Amygdala (tissue), 56 donors: ENCODE measurements around the gene RHBG.
"Not testable (repeated sequence)": the region's sequence is repeated elsewhere in the genome, so short reads cannot be mapped to it uniquely, and the experiment has no call there.

Experiments
- DNase-seq, 56 donors: peaks; one replicate each; lab custom pipeline; 2025; lab: John Stamatoyannopoulos, UW

Gene RHBG

DNA sequence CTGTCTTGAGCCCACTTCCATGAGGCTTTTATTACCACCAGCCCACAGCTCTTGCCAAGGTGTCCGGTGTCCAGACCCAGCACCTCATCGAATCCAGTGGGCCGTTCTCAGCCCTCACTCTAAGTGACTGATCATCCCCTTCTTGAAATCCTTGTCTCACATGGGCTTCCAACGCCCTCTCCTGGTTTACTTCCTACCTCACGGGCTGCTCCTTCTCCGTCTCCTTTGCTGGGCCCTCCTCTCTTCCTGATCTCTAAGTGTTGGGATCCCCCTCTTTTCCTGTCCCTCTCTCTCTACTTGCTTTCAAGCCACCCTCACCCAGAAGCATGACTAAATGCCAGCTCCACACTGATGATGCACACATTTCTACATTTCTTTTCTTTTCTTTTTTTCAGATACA lies 9.0 kb upstream of the RHBG start:
- no peak for DNase-seq

DNA sequence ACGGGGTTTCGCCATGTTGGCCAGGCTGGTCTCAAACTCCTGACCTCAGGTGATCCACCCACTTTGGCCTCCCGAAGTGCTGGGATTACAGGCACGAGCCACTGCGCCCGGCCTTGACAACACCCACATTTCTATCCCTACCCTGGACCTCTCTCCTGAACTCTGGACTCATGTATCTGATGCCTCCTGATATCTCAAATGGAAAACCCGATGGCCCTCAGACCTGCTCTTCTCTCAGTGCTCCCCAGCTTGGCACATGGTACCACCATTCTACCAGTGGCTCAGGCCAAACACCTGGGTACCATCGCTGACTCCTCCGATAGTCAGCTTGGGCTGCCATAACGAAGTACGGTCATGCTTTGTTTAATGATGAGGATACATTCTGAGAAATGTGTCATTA lies 8.5 kb upstream of the RHBG start:
- DNase-seq: no peak

DNA sequence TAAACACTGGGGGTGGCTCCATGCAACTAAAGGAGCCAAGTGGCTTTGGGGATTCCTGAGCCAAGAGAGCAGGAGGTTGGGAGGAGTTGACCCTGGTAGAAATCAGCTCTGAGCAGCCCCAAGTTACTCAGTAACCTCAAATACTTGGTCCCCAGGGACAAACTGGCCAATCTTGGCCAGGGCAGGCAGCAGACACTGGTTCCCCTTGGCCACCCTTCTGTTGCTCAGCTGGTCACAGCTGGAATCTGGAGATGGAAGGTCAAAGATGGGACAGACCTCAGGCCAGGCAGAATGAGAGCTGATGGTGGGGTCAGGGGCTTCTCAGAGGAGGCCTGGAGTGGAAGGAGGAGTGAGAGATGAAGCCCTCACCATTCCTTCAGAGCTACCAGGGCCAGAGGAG lies 3.3 kb upstream of the RHBG start:
- DNase-seq: no peak

DNA sequence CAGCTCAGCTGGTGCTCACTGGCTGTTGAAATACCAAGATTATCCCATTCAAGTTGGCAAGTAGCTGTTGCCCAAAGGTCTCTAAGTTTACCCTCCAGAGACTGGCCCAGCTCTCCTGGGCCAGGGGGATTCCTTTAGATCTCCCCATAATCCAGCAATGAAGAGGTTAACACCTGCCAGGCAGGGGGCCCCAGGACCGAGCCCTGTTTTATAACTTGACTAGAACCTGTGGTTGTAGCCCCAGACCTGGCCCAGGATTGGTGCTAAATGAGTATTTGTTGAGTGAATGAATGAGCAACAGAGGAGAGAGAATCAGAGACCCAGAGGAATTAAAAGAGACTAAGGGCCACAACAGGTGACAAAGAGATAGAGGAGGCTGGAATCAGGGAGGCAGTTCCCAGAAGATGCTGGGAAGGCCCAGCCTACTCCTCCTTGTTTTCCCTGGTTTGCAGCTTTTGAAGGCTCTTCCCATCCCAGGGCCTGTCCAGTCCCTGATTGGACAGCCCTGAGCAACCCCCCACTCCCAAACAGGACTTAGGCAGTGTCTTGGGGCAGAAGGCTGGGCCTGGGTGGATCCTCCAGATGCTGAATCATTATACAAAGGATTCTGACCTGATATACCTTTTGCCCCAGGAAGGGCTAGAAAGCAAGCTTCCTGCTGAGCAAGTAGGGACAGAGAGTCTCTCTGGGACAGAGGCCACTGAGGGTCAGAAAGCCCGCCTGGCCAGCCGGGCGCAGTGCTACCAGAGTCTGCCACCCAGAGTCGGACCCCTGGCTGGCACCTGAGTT lies 2.4 kb upstream of the RHBG start:
- no peak for DNase-seq

DNA sequence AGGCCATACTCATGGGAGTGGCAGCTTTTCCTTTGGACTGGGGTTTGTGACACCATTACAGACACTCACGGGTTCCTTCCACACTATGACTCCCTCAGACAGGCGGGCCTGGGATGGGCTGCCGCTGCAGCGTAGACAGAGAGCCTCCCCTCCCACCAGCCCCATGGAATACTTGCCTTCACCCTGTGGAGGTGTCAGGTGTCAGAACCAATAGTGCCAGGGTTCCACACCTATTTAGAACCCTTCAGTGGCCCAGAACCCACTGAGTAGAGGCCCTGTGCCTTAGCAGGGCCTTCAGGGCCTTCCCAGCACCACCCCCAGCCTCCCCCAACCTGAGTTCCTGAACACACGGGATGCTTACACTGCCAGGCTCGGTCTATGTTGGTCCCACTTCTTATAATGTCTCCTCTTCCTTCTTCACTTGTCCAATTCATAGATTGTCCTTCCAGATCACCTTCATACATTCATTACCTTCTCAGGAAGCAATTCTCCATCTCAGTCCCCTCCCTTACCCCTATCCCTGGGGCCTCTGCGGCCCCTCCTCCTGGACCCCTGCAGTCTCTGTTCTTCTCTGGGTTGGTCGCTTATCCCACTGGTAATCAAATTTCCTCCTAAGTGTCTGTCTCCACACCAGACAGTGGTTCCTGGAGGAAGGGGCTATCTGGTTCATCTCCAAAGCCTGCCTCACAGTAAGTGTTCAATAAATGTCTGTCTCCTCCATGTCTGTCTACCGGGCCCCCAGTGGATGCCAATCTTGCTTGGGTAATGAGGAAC lies 1.4 kb upstream of the RHBG start:
- DNase-seq: no peak

DNA sequence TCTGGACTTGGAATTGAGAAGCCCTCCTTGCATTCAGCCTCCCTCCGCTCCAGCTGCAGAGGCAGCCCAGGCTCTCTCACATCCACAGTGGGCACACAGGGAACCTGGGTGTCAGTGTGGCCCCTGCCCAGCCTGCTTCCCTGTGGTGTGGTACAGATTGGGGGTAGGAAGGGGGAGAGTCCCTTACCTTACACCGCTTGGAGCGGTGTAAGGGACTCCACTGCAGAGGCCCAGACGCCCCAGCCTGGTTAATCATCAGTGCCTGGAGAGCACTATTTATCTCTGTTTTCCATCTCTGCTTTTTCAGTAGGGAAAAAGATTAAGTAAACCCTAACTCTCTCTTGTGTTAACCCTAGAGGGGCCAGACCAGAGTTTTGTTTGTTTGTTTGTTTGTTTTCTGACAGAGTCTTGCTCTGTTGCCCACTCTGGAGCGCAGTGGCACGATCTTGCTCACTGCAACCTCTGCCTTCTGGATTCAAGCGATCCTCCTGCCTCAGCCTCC lies 803 bp upstream of the RHBG start:
- no peak for DNase-seq

DNA sequence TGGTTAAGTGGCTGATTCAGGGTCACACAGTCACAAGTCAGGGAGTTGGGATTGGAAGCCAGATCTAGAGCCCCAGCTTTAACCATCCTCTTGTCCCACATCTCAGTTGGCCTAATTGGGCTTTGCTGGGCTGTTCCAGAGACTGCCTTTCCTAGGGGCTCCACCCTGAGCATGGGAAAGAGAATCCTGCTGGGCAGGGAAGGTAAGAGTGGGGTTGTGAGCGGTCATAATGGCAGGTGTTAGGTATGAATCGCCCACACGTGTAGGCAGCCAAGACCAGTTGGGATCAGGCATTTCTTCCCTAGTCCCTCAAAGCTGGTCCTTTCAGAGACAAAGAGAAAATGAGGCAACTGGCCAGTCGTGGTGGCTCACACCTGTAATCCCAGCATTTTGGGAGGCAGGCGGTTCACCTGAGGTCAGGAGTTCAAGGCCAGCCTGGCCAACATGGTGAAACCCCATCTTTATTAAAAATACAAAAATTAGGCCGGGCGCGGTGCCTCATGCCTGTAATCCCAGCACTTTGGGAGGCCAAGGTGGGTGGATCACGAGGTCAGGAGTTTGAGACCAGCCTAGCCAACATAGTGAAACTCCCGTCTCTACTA lies 775 bp downstream of the RHBG start:
- DNase-seq: not testable (repeated sequence)

DNA sequence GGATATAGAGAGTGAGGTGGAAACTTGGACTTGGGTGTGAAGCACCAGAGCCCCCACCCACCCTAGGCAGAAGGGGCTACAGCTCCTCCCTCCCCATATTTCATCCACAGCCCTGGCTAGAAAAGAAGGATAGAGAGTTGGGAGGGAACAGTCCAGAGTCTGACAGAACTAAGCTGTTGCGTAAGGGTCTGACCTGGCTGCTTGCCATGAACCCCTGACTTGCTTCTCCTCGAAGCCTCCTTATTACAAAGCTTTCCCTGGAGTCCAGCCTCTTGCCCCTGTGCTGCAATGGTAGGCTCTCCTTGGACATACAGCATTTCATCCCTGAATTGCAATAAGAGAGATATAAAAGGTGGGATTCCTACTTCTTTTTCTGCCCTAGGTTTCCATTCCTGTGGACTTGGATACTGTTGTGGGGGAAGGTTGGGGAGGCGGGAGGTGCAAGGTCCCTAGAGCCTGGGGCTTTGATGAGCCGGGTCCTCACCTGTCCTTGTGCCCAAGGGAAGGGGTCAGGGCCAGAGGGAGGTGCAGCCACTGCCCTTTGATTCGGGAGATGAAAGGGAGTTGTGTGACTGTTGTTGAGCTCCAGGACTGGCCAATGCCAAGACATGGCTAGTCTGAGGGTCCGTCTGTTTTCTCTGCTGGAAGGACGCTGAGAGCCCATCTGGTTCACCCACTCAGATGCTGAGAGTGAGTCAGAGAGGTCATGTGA lies 2.7 kb downstream of the RHBG start:
- peak in 3 of 56 donors; percentile 12 to 20 (median 14) for DNase-seq

DNA sequence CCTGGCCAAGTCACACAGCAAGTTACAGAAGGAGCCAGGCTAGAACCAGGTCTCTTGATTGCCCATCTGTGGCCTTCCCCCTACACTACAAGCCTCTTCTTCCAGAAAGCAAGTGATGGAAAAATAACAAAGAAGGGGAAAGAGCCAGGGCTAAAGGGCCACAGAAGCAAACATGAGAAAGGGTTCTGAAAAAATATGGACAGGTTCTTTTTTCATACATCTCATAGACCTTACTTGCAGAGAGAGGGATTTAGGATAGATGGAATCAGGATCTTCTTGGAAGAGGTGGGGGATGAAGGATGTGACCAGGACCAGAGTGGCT lies 3.2 kb downstream of the RHBG start:
- DNase-seq: no peak

DNA sequence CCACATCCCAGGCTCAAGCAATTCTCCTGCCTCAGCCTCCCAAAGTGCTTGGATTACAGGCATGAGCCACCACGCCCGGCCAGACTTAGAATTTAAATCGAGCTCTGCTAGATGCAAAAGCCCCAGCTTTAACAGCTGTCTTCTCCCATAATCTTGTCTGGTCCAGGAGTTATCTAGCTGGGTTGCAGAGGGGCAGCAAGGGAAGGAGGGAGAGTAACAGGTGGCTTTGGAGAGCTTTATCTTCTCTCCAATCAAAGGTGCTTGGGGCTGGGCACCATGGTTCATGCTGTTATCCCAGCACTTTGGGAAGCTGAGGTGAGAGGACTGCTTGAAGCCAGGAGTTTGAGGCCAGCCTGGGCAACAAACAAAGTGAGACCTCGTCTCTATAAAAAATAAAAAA lies 3.9 kb downstream of the RHBG start:
- DNase-seq: no peak

DNA sequence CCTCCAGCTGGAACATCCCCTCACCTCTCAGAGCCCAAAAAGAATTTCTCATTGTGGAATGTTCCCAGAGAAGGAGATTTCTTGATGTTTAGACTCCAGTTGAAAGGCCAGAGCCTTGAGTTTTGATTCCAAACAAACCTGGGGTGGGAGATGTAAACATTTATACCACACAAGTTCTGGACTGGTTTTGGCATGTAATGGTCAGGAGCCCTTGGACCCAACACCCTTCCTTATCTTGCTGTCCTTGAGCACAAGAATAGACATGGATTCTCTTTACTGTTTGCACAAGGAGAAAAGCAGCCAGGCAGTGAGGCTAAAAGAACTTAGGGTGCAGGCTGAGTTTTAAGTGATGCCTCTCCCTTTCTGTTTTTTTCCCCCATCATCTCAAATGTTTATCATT lies 4.5 kb downstream of the RHBG start:
- no peak for DNase-seq

DNA sequence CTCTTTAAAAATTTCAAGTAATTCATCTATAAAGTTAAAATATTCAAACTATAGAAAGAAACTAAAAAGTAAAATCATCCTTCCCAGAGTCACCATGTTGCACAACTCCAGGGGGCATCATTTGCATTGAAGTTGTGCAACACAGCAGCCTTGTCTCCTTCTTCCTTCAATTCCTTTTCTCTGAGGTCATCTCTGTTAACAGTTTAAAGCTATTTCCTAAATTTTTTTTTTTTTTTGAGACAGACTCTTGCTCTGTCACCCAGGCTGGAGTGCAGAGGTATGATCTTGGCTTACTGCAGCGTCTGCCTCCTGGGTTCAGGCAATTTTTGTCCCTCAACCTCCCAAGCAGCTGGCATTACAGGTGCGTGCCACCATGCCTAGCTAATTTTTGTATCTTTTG lies 7.1 kb downstream of the RHBG start:
- DNase-seq: no peak

DNA sequence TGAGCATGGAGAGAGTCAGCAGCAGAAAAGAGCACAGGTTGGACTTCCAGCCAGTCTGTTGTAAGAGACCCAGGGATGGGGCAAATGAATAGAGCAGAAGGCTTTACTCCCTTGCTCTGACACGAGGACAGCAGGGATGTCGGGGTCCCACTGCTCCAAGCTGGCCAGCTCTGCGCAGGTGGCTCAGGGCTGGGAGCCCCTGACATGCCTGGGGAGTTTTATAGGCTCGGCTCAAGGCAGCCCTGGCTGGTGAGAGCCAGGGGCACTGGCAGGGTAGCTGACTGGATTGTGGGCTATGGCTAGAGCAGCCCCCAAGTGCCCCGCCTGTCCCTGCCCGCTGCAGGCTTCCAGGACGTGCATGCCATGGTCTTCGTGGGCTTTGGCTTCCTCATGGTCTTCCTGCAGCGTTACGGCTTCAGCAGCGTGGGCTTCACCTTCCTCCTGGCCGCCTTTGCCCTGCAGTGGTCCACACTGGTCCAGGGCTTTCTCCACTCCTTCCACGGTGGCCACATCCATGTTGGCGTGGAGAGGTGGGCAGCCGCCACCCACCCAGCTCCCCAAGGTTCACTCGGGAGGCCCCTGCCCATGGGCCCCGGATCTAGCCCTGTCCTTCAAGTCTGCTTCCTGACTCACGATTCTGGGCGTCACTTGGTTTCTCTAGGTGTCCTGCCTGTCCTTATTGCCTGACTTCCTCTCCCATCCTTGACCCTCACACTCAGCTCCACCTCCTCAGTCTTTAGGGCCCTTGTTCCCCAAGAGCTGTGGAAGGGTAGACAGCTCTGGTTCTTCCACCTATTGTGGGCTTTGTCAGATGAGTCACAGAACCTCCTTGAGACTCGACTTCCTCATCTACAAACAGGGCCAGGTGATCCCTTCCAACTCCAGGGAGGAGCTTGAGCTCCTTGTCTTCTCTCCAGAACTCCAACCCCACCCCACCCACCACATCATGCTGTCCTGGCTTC lies 8.2 kb downstream of the RHBG start:
- no peak for DNase-seq

DNA sequence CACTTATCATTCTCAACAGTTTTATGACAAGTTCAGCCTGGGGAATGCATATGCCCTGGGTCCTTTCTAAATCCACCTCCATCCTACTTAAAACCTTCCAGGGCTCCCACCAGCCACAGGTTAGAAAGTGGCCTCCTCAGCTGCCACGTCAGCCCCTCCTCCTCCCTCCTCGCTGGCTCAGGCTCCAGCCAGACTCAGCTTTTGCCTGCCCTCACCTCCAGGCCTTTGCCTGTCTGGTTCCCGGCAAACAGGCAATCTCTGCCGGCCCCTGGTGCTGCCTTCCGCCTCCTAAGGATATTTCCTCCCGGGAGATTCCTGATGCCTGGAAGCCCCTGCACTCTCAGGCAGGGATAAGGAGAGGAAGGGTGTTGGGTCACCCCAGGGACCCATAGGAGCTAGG lies 9.5 kb downstream of the RHBG start:
- no peak for DNase-seq

DNA sequence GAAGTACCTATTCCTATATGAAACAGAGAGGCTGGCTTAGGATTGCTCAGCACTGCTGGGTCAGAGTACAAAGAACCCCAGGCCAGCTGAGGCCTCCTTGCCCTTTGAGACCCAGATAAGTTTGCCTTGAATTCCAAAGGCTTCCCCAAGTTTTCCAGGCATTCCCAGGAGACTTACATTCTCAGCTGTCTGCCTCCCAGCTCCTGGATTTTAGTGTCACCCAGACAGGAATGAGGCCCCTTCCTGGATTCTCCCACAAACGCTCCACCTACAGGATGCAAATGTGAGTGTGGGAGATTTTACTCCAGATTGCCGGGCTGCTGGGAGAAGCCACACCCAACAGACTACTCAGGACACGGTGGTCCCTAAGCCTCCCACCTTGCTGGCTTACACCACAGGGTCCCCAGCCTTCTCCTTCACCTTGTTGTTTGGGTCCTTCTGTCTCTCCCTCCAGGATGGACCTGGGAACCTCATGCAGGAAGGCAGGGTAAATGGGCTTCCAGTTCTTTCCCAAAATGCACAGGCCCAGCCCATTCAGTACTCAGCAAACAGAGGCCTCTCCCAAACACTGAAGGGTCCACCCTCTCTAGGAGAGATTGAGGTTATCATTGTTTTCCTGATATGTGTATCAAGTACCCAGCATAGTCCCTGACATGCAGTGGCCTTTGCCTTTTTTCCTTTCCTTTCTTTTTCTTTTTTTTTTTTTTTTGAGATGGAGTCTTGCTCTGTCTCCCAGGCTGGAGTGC lies 10.6 kb downstream of the RHBG start:
- DNase-seq: no peak

DNA sequence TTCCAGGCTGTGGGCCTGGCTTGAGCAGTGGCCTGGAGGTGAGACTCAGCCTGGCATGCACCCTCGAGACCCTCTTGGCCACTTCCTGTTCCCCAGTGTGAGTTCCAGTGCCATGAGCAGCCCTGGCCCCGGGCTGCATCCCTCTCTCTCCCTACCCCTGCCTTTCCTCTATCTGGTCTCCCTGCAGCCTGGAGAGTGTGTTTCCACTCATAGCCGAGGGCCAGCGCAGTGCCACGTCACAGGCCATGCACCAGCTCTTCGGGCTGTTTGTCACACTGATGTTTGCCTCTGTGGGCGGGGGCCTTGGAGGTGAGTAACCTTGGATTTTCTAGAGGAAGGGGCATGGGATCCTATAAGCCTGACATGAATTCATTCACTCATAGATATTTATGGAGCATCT lies 13.6 kb downstream of the RHBG start:
- no peak for DNase-seq

DNA sequence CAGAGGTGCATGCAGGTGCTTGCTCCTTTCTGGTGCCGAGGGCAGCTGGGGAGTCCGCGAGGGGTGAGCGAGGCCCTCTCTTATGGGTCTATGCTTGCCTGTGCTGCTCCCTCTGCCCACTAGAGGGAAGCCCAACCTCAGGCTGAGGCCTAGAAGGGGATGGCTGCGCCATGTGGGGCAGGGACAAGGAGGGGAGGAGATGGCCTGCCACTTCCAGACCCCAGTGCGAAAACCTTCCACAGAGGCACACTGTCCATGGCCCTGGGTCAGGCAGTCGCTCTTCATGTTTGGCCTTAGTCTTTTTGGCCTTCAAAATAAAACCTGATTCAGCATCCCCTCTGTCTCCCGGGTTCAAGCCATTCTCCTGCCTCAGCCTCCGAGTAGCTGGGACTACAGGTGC lies 14.0 kb downstream of the RHBG start:
- DNase-seq: peak in 51 of 56 donors; percentile 24 to 80 (median 57)

DNA sequence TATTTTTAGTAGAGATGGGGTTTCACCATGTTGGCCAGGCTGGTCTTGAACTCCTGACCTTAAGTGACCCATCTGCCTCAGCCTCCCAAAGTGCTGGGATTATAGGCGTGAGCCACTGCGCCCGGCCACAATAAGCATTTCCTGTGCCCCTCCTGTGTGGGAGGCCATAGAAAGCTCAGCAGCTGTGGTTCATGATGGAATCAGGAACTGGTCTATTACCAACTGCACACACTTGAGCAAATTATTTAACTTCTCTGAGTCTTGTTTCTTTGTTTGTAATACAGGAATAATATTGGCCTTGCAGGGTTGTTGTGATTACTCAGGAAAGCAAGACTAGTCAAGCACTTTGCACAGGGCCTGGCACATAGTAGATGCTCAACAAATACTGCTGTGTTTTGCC lies 15.0 kb downstream of the RHBG start:
- DNase-seq: no peak

DNA sequence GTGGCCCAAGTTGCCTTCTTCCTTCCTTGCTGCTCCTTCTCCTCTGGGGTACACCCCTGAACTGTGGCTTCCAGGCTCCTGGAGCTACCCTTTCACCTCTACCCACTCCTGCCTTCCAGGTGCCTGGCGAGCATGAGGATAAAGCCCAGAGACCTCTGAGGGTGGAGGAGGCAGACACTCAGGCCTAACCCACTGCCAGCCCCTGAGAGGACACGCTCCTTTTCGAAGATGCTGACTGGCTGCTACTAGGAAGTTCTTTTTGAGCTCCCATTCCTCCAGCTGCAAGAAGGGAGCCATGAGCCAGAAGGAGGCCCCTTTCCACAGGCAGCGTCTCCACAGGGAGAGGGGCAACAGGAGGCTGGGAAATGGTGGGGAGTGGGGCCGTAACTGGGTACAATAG lies 15.6 kb downstream of the RHBG start:
- DNase-seq: no peak
